Liver (tissue), 9 donors: Measurements from ENCODE around the gene SH3RF3. TPM values are rescaled to one million over a fixed set of nuclear protein-coding genes. Genes with fewer than 3 reads are reported as not detected.

Source experiments
- DNase-seq: peaks from one replicate; pipeline ENCODE4 v3.0.0-alpha.2; 2017; ENCODE audit warnings: low spot score
- H3K27ac ChIP-seq, 2 donors: one replicate each; pipeline ENCODE4 v1.7.0; 2013; ENCODE audit warnings: inconsistent platforms in 2 of 2, low read length in 2 of 2, control low read depth in 1 of 2, low read depth in 1 of 2, mild to moderate bottlenecking in 1 of 2
- H3K27me3 ChIP-seq, 4 donors: one replicate each; pipeline versions ENCODE4 v1.6.1 to v1.7.0; 2013; ENCODE audit warnings: low read length in 3 of 4, inconsistent platforms in 1 of 4, mild to moderate bottlenecking in 1 of 4, moderate library complexity in 1 of 4; ENCODE audit not compliant: control insufficient read depth in 4 of 4, insufficient read depth in 4 of 4
- H3K36me3 ChIP-seq, 4 donors: one replicate each; pipeline versions ENCODE4 v1.6.1 to v1.7.0; 2013; ENCODE audit warnings: low read length in 3 of 4, mild to moderate bottlenecking in 3 of 4, low read depth in 1 of 4, moderate library complexity in 1 of 4; ENCODE audit not compliant: control insufficient read depth in 4 of 4, insufficient read depth in 3 of 4
- H3K4me1 ChIP-seq, 4 donors: one replicate each; pipeline versions ENCODE4 v1.6.1 to v1.7.0; 2013; ENCODE audit warnings: low read length in 3 of 4, mild to moderate bottlenecking in 3 of 4, moderate library complexity in 1 of 4; ENCODE audit not compliant: control insufficient read depth in 4 of 4, insufficient read depth in 4 of 4
- H3K4me3 ChIP-seq, 3 donors: one replicate each; pipeline versions ENCODE4 v1.6.1 to v1.7.0; 2013; ENCODE audit warnings: low read length in 3 of 3, control low read depth in 1 of 3, low read depth in 1 of 3, mild to moderate bottlenecking in 1 of 3
- H3K9ac ChIP-seq, 2 donors: one replicate each; pipeline ENCODE4 v1.7.0; 2013; ENCODE audit warnings: low read length in 2 of 2, mild to moderate bottlenecking in 2 of 2, moderate library complexity in 2 of 2, control low read depth in 1 of 2, low read depth in 1 of 2
- H3K9me3 ChIP-seq, 4 donors: one replicate each; pipeline versions ENCODE4 v1.6.1 to v1.7.0; 2013; ENCODE audit warnings: low read length in 3 of 4; ENCODE audit not compliant: control insufficient read depth in 4 of 4
- FOXA1 ChIP-seq: IDR thresholded peaks from 2 replicates; pipeline ENCODE4 v1.6.1; 2016; ENCODE audit warnings: antibody characterized with exemption
- GABPA ChIP-seq, 2 donors: IDR thresholded peaks in 1 of 2; conservative IDR thresholded peaks in 1 of 2; 2 replicates each; pipeline ENCODE4 v1.6.1; 2016; ENCODE audit warnings: antibody characterized with exemption in 2 of 2, mild to moderate bottlenecking in 1 of 2, moderate library complexity in 1 of 2
- HNF4A ChIP-seq, 2 donors: conservative IDR thresholded peaks; 2 replicates each; pipeline ENCODE4 v1.6.1; 2016; ENCODE audit warnings: antibody characterized with exemption in 2 of 2, mild to moderate bottlenecking in 2 of 2
- HNF4G ChIP-seq: IDR thresholded peaks from 2 replicates; pipeline ENCODE4 v1.6.1; 2016; ENCODE audit warnings: antibody characterized with exemption
- JUND ChIP-seq, 2 donors: IDR thresholded peaks; 2 replicates each; pipeline ENCODE4 v1.6.1; 2016; ENCODE audit warnings: antibody characterized with exemption in 2 of 2
- NR2F2 ChIP-seq: IDR thresholded peaks from 2 replicates; pipeline ENCODE4 v1.6.1; 2016; ENCODE audit warnings: antibody characterized with exemption
- RAD21 ChIP-seq, 2 donors: IDR thresholded peaks; 2 replicates each; pipeline ENCODE4 v1.6.1; 2016; ENCODE audit warnings: antibody characterized with exemption in 2 of 2, mild to moderate bottlenecking in 2 of 2
- RXRA ChIP-seq, 2 donors: IDR thresholded peaks; 2 replicates each; pipeline ENCODE4 v1.6.1; 2017 to 2018; ENCODE audit warnings: antibody characterized with exemption in 2 of 2, mild to moderate bottlenecking in 1 of 2
- SP1 ChIP-seq: IDR thresholded peaks from 2 replicates; pipeline ENCODE4 v1.6.1; 2018; ENCODE audit warnings: antibody characterized with exemption, mild to moderate bottlenecking
- TAF1 ChIP-seq: conservative IDR thresholded peaks from 2 replicates; pipeline ENCODE4 v1.6.1; 2016; ENCODE audit warnings: antibody characterized with exemption, mild to moderate bottlenecking
- YY1 ChIP-seq: IDR thresholded peaks from 2 replicates; pipeline ENCODE4 v1.6.1; 2016; ENCODE audit warnings: antibody characterized with exemption, mild to moderate bottlenecking
- WGBS: extraction: QIAGEN DNeasy Blood & Tissue Kit; methylation state at CpG from one replicate; pipeline ENCODE4 v1.1.7; 2013; 5-methylcytosine and 5-hydroxymethylcytosine counted together
- polyA plus RNA-seq, 2 donors: library from polyadenylated mRNA; stranded (reverse) in 1 of 2; unstranded in 1 of 2; fragments of 200-250 nt in 1 of 2; fragments of >200 nt in 1 of 2; fragmentation: Nextera tagmentation in 1 of 2; extraction: Ambion mirVana in 1 of 2; gene quantifications; one replicate each; pipeline versions ENCODE4 v1.2.1 to v1.2.3, GENCODE V29; 2013 to 2015
- total RNA-seq, 2 donors: library from RNA; depleted of rRNA; stranded (reverse); fragments of >200 nt; gene quantifications; one replicate each; pipeline ENCODE4 v1.2.3, GENCODE V29; 2014
- TF ChIP-seq, protein P1 (sequence below): fragments of 150-350 bp; IDR thresholded peaks from 2 replicates; pipeline ENCODE4 v1.5.1; 2017; ENCODE audit warnings: improper control_type of control experiment, low read depth, low read length; ENCODE audit not compliant: missing input control
- TF ChIP-seq, protein P2 (sequence below): IDR thresholded peaks from 2 replicates; pipeline ENCODE4 v1.6.1; 2016; ENCODE audit warnings: antibody characterized with exemption
- TF ChIP-seq, protein P3 (sequence below): IDR thresholded peaks from 2 replicates; pipeline ENCODE4 v1.6.1; 2016; ENCODE audit warnings: antibody characterized with exemption, mild to moderate bottlenecking
- TF ChIP-seq, protein P4 (sequence below): IDR thresholded peaks from 2 replicates; pipeline ENCODE4 v1.6.1; 2016; ENCODE audit warnings: antibody characterized with exemption
- donor health status: healthy.
- donor health status: healthy.
- donor health status: healthy.
- donor health status: healthy.
- donor health status: healthy.

SH3RF3 gene
- total and polyA plus RNA-seq, 4 donors: 0.11 to 1.0 (median 0.54) TPM

DNA sequence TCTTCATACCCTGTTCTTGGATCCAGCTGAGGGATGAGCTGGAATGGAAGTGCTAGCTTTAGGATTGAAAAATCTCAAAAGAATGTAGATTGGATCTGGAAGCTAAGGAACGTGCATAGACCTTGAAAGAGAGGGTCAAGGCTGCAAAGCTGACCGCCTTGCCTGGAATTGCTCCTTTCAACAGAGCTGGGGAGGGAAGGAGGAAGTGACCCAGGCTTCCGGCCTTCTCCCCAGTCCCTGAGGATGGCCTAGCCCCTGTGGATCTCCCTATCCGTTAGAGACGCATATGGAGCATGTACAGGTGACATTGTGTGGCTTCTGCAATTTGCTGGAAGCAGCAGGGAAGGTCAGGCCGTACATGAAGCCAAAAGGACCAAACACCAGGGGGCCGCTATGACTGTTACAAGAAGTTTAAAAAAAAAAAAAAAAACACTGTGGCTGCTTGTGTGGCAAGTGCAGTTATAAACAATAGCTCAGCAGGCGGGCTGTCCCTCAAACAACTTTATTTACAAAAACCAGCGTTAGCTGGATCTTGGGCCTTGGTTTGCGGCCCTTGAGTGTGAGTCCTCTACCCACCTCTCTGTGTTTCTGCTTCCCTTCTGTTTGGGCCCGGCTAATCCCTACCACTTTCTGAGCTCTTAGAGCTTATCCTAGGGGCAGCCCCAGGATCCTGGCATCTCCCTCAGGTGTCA lies 257.1 kb downstream of the SH3RF3 start:
- H3K27me3 ChIP-seq: no peaks in the 10 kb centered on the region
- WGBS: 85% methylated on average over 11 of the region's 11 CpGs
- DNase-seq: no peak
- H3K4me3 ChIP-seq: no peak overlapping the region
- TF ChIP-seq RXRA (IDR thresholded peaks at IDR 0.05) (no peak), HNF4G (no peak), YY1 (no peak), GABPA (IDR thresholded peaks at IDR 0.05 in 1 of 2, conservative IDR thresholded peaks at IDR 0.05 in 1 of 2) (no peak), JUND (IDR thresholded peaks at IDR 0.05) (no peak), RAD21 (IDR thresholded peaks at IDR 0.05) (no peak)
- TF ChIP-seq, protein P1, sequence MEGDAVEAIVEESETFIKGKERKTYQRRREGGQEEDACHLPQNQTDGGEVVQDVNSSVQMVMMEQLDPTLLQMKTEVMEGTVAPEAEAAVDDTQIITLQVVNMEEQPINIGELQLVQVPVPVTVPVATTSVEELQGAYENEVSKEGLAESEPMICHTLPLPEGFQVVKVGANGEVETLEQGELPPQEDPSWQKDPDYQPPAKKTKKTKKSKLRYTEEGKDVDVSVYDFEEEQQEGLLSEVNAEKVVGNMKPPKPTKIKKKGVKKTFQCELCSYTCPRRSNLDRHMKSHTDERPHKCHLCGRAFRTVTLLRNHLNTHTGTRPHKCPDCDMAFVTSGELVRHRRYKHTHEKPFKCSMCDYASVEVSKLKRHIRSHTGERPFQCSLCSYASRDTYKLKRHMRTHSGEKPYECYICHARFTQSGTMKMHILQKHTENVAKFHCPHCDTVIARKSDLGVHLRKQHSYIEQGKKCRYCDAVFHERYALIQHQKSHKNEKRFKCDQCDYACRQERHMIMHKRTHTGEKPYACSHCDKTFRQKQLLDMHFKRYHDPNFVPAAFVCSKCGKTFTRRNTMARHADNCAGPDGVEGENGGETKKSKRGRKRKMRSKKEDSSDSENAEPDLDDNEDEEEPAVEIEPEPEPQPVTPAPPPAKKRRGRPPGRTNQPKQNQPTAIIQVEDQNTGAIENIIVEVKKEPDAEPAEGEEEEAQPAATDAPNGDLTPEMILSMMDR: no peak
- TF ChIP-seq, protein P2, sequence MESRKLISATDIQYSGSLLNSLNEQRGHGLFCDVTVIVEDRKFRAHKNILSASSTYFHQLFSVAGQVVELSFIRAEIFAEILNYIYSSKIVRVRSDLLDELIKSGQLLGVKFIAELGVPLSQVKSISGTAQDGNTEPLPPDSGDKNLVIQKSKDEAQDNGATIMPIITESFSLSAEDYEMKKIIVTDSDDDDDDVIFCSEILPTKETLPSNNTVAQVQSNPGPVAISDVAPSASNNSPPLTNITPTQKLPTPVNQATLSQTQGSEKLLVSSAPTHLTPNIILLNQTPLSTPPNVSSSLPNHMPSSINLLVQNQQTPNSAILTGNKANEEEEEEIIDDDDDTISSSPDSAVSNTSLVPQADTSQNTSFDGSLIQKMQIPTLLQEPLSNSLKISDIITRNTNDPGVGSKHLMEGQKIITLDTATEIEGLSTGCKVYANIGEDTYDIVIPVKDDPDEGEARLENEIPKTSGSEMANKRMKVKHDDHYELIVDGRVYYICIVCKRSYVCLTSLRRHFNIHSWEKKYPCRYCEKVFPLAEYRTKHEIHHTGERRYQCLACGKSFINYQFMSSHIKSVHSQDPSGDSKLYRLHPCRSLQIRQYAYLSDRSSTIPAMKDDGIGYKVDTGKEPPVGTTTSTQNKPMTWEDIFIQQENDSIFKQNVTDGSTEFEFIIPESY: no peak
- no peak overlapping the region for H3K27ac ChIP-seq
- H3K36me3 ChIP-seq: no peaks in the 10 kb centered on the region
- H3K4me1 ChIP-seq: no peaks in the 10 kb centered on the region
- no peak overlapping the region for H3K9ac ChIP-seq
- H3K9me3 ChIP-seq: no peaks in the 10 kb centered on the region

DNA sequence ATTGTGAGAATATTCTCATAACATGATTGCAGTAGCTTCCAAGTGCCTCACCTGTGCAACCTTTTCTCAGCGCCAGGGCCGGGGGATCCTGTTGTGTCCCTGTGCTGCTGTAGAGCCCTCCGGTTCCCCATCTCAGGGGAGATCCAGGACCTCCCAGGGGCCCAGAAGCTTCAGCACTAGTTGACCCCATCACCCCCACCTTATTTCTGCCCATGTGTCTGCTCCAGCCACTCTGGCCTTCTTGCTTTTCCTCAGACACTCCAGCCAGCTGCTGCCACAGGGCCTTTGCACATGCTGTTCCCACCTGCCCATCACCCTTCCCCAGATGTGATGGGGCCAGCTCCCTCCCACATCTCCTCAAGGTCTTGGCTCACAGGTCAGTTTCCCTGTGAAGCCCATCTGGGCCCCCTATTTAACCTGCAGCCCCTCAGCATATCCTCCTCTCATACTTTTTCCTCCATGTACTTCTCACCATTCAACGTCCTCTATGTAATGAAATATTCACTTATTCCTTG lies 258.3 kb downstream of the SH3RF3 start:
- Histone ChIP-seq H3K9me3 (no peaks in the 10 kb centered on the region), H3K27ac (no peak overlapping the region), H3K4me3 (no peak overlapping the region), H3K4me1 (no peaks in the 10 kb centered on the region), H3K9ac (no peak overlapping the region), H3K36me3 (no peaks in the 10 kb centered on the region), H3K27me3 (no peaks in the 10 kb centered on the region)
- no peak for DNase-seq
- 96% methylated on average over 4 of the region's 4 CpGs for WGBS
- TF ChIP-seq, protein P1: no peak
- TF ChIP-seq TAF1 (no peak), SP1 (no peak), HNF4A (conservative IDR thresholded peaks at IDR 0.05) (no peak), YY1 (no peak), NR2F2 (no peak), HNF4G (no peak), FOXA1 (no peak), RXRA (IDR thresholded peaks at IDR 0.05) (no peak), JUND (IDR thresholded peaks at IDR 0.05) (no peak), GABPA (IDR thresholded peaks at IDR 0.05 in 1 of 2, conservative IDR thresholded peaks at IDR 0.05 in 1 of 2) (no peak)
- TF ChIP-seq, protein P3, sequence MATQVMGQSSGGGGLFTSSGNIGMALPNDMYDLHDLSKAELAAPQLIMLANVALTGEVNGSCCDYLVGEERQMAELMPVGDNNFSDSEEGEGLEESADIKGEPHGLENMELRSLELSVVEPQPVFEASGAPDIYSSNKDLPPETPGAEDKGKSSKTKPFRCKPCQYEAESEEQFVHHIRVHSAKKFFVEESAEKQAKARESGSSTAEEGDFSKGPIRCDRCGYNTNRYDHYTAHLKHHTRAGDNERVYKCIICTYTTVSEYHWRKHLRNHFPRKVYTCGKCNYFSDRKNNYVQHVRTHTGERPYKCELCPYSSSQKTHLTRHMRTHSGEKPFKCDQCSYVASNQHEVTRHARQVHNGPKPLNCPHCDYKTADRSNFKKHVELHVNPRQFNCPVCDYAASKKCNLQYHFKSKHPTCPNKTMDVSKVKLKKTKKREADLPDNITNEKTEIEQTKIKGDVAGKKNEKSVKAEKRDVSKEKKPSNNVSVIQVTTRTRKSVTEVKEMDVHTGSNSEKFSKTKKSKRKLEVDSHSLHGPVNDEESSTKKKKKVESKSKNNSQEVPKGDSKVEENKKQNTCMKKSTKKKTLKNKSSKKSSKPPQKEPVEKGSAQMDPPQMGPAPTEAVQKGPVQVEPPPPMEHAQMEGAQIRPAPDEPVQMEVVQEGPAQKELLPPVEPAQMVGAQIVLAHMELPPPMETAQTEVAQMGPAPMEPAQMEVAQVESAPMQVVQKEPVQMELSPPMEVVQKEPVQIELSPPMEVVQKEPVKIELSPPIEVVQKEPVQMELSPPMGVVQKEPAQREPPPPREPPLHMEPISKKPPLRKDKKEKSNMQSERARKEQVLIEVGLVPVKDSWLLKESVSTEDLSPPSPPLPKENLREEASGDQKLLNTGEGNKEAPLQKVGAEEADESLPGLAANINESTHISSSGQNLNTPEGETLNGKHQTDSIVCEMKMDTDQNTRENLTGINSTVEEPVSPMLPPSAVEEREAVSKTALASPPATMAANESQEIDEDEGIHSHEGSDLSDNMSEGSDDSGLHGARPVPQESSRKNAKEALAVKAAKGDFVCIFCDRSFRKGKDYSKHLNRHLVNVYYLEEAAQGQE: no peak
- TF ChIP-seq, protein P4, sequence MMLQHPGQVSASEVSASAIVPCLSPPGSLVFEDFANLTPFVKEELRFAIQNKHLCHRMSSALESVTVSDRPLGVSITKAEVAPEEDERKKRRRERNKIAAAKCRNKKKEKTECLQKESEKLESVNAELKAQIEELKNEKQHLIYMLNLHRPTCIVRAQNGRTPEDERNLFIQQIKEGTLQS: no peak
- TF ChIP-seq, protein P2: no peak
